Measurements from ENCODE around the gene TEPSIN.
A peak's percentile ranks its signal among the peaks of the same experiment; 100 is the strongest.

TEPSIN gene

GRCh38 chr17:81194941-81195901 lies 43.6 kb downstream of the TEPSIN start:
- DNase-seq, result no peak

- no peak for DNase-seq
Observed at GRCh38 chr17:81194225-81194760, 44.6 kb downstream of the TEPSIN start.

- DNase-seq, result no peak
Observed at GRCh38 chr17:81193470-81194224, 45.2 kb downstream of the TEPSIN start.

- no peak for DNase-seq
Observed at GRCh38 chr17:81193051-81193410, 45.8 kb downstream of the TEPSIN start.

- no peak for DNase-seq
Observed at GRCh38 chr17:81192386-81193050, 46.3 kb downstream of the TEPSIN start.

GRCh38 chr17:81191646-81192045 lies 47.2 kb downstream of the TEPSIN start:
- DNase-seq, result no peak

GRCh38 chr17:81191116-81191515 lies 47.7 kb downstream of the TEPSIN start:
- DNase-seq, result no peak

- DNase-seq, result no peak
Observed at GRCh38 chr17:81190591-81190990, 48.3 kb downstream of the TEPSIN start.

GRCh38 chr17:81189670-81190530 lies 49.0 kb downstream of the TEPSIN start:
- no peak for DNase-seq

- DNase-seq, result no peak
Observed at GRCh38 chr17:81189016-81189415, 49.8 kb downstream of the TEPSIN start.

GRCh38 chr17:81188491-81188840 lies 50.4 kb downstream of the TEPSIN start:
- no peak for DNase-seq

- DNase-seq, result no peak
Observed at GRCh38 chr17:81187586-81188490, 51.0 kb downstream of the TEPSIN start.

GRCh38 chr17:81187120-81187519 lies 51.7 kb downstream of the TEPSIN start:
- DNase-seq, result no peak

- no peak for DNase-seq
Observed at GRCh38 chr17:81186203-81186602, 52.7 kb downstream of the TEPSIN start.

GRCh38 chr17:81184555-81184954 lies 54.3 kb downstream of the TEPSIN start:
- DNase-seq, result peak; percentile 63

- DNase-seq, result no peak
Observed at GRCh38 chr17:81183807-81184206, 55.0 kb downstream of the TEPSIN start.

- no peak for DNase-seq
Observed at GRCh38 chr17:81183316-81183715, 55.5 kb downstream of the TEPSIN start.

- no peak for DNase-seq
Observed at GRCh38 chr17:81182596-81182995, 56.3 kb downstream of the TEPSIN start.

- DNase-seq, result no peak
Observed at GRCh38 chr17:81181811-81182185, 57.1 kb downstream of the TEPSIN start.

GRCh38 chr17:81180836-81181810 lies 57.7 kb downstream of the TEPSIN start:
- DNase-seq, result no peak
